ENCODE measurements around the gene PSEN1. TPM values are rescaled to one million over a fixed set of nuclear protein-coding genes. Genes with fewer than 3 reads are reported as not detected.
"Not testable (repeated sequence)": the region's sequence is repeated elsewhere in the genome, so short reads cannot be mapped to it uniquely, and the experiment has no call there.

The PSEN1 gene
- total and polyA plus RNA-seq, 2 experiments from 2014 or later: 14.6 to 35.7 TPM

DNA sequence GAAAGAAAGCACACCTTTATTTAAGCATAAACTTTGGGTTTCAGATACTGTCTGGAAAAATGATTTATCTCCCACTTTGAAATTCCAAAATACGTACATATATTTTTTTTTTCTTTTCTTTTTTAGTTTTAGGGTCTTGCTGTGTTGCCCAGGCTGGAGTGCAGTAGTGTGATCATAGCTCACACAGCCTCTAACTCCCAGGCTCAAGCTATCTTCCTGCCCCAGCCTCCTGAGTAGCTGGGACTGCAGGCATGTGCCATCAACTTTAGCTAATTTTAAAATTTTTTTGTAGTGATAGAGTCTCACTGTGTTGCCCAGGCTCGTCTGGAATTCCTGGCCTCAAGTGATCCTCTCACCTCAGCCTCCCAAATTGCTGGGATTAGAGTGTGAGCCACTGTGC is 55.1 kb downstream of the PSEN1 start:
- 0 out of 2 replicates have a peak, but pooled peaks cover 3% of the 10 kb centered on the region for H3F3A ChIP-seq (replicated peaks; ENCODE audit: low read depth)
- no peaks in the 10 kb centered on the region for H3K27me3 ChIP-seq (ENCODE audit: insufficient read depth)
- no peaks in the 10 kb centered on the region for H3K79me2 ChIP-seq (replicated peaks; ENCODE audit: insufficient read depth)
- no peak overlapping the region for H2AFZ ChIP-seq
- no peak overlapping the region for H3K4me2 ChIP-seq
- Mint-ChIP-seq H3K27ac (no peak overlapping the region), H3K4me3 (no peak overlapping the region), H3K4me1 (no peaks in the 10 kb centered on the region), H3K9me3 (peaks cover 3% of the 10 kb centered on the region; the same call in 1 of the 3 replicates), H3K36me3 (ENCODE audit: low read depth) (peaks cover 50% of the 10 kb centered on the region), H3K27me3 (ENCODE audit: insufficient read depth, low read depth, poor library complexity) (peaks cover 6% of the 10 kb centered on the region)
- H3K27ac ChIP-seq (ENCODE audit: low read depth): no peak overlapping the region
- H3K9me2 ChIP-seq (ENCODE audit: insufficient read depth): no peaks in the 10 kb centered on the region
- ATAC-seq (no peak), DNase-seq (ENCODE audit: low spot score) (no peak)
- TF ChIP-seq ZNF114 (CRISPR knock-in tag; IDR thresholded peaks at IDR 0.05): no peak
- no peak for TF ChIP-seq CTCF (conservative IDR thresholded peaks at IDR 0.05; ENCODE audit: low read depth in 2 of 2)
- no peak for TF ChIP-seq JUNB (IDR thresholded peaks at IDR 0.05; ENCODE audit: unreplicated experiment)
- TF ChIP-seq CREB1 (CRISPR knock-in tag; IDR thresholded peaks at IDR 0.05; ENCODE audit: low read depth): no peak
- no peak for TF ChIP-seq ETS1 (IDR thresholded peaks at IDR 0.05)
- no peak for TF ChIP-seq NANOG (IDR thresholded peaks at IDR 0.05; ENCODE audit: borderline replicate concordance)
- no peak for TF ChIP-seq EZH2 (IDR thresholded peaks at IDR 0.05; ENCODE audit: low read depth, unreplicated experiment)
- TF ChIP-seq EZH2phosphoT487 (IDR thresholded peaks at IDR 0.05; ENCODE audit: unreplicated experiment): no peak
- TF ChIP-seq STAT1 (IDR thresholded peaks at IDR 0.05; ENCODE audit: unreplicated experiment): no peak
- no peak for TF ChIP-seq ZNF331 (CRISPR knock-in tag; IDR thresholded peaks at IDR 0.05; ENCODE audit: low read depth)
- no peak for TF ChIP-seq POLR2AphosphoS5 (IDR thresholded peaks at IDR 0.05; ENCODE audit: low read depth)
- TF ChIP-seq ZNF462 (CRISPR knock-in tag; IDR thresholded peaks at IDR 0.05): no peak
- no peaks in the 10 kb centered on the region for H3K4me1 ChIP-seq (ENCODE audit: insufficient read depth)
- H4K20me1 ChIP-seq (replicated peaks; ENCODE audit: insufficient read depth): no peaks in the 10 kb centered on the region; the same call in 1 of the 2 replicates
- H3K36me3 ChIP-seq (ENCODE audit: insufficient read depth): peaks cover 4% of the 10 kb centered on the region
- no peak overlapping the region for H3K4me3 ChIP-seq

- H3K4me1 Mint-ChIP-seq: peaks cover 16% of the 10 kb centered on the region
- ATAC-seq; H3K4me2 ChIP-seq; H3F3A ChIP-seq (replicated peaks; ENCODE audit: low read depth); H3K27ac ChIP-seq (ENCODE audit: low read depth); H2AFZ ChIP-seq; H3K27me3 Mint-ChIP-seq (ENCODE audit: insufficient read depth, low read depth, poor library complexity); H3K9me3 Mint-ChIP-seq; H3K79me2 ChIP-seq (replicated peaks; ENCODE audit: insufficient read depth); H3K27me3 ChIP-seq (ENCODE audit: insufficient read depth); H3K4me3 Mint-ChIP-seq; H3K9me2 ChIP-seq (ENCODE audit: insufficient read depth); H3K36me3 ChIP-seq (ENCODE audit: insufficient read depth); H3K4me3 ChIP-seq; DNase-seq (ENCODE audit: low spot score); H3K27ac Mint-ChIP-seq; H4K20me1 ChIP-seq (replicated peaks; ENCODE audit: insufficient read depth): not testable (repeated sequence)
- peaks cover 49% of the 10 kb centered on the region for H3K36me3 Mint-ChIP-seq (ENCODE audit: low read depth)
- peaks cover 16% of the 10 kb centered on the region; the same call in 1 of the 2 replicates for H3K4me1 ChIP-seq (ENCODE audit: insufficient read depth)
Measured at GRCh38 chr14:73194306-73194705, 58.0 kb downstream of the PSEN1 start.
